OCI-LY1 (cell line): ENCODE measurements around the gene UCP3.

Source experiments
- CTCF ChIP-seq: fragments of 200-600 bp; sonication (generic), shearing (Covaris generic); IDR thresholded peaks from 2 replicates; pipeline ENCODE4 v1.5.1; 2017; ENCODE audit warnings: mild to moderate bottlenecking, antibody characterized with exemption, low read length, moderate library complexity, mixed read lengths
- EZH2 ChIP-seq: fragments of 200-600 bp; sonication (generic), shearing (Covaris generic); IDR thresholded peaks from 2 replicates; pipeline ENCODE4 v1.8.0; 2017; ENCODE audit warnings: borderline replicate concordance, mixed run types, mild to moderate bottlenecking, antibody characterized with exemption, low read length, moderate library complexity, mixed read lengths

- TF ChIP-seq CTCF (no peak), EZH2 (no peak)
Measured at GRCh38 chr11:74006743-74007304, 2.1 kb downstream of the UCP3 start.
